Activated CD8-positive, alpha-beta T cell treated with anti-CD3 and anti-CD28 coated beads for 36 hours (primary cell): ENCODE results near the gene CRELD1. TPM values are rescaled to one million over a fixed set of nuclear protein-coding genes. Genes with fewer than 3 reads are reported as not detected.

ENCODE experiments used
- ATAC-seq: fragments of 200-7000 bp; cut with Tn5 transposase; one replicate; pipeline ENCODE4 v1.10.0; 2021; ENCODE audit warnings: mild to moderate bottlenecking, moderate library complexity
- CTCF ChIA-PET: fragments of 350-600 bp; sonication (Branson Sonifier 250); formaldehyde crosslinking; loops from one replicate; lab custom pipeline; 2021; ENCODE audit warnings: antibody characterized with exemption; lab: Charles Lee
- POLR2A ChIA-PET: fragments of 350-600 bp; sonication (Branson Sonifier 250); formaldehyde crosslinking; loops from one replicate; lab custom pipeline; 2021; ENCODE audit warnings: antibody characterized with exemption; lab: Charles Lee
- DNase-seq: peaks from one replicate; pipeline ENCODE4 v3.0.0-alpha.2; 2020
- H3K27ac Mint-ChIP-seq: one replicate; pipeline ENCODE4 v1.8.0; 2021; ENCODE audit warnings: mild to moderate bottlenecking, mixed read lengths
- H3K27me3 Mint-ChIP-seq: one replicate; pipeline ENCODE4 v1.8.0; 2021; ENCODE audit warnings: mixed read lengths
- H3K36me3 Mint-ChIP-seq: one replicate; pipeline ENCODE4 v1.8.0; 2021; ENCODE audit warnings: low read depth, mixed read lengths
- H3K4me1 Mint-ChIP-seq: one replicate; pipeline ENCODE4 v1.8.0; 2021; ENCODE audit warnings: low read depth, mixed read lengths
- H3K4me3 Mint-ChIP-seq: one replicate; pipeline ENCODE4 v1.8.0; 2021; ENCODE audit warnings: mild to moderate bottlenecking, moderate library complexity, mixed read lengths
- H3K9me3 Mint-ChIP-seq: one replicate; pipeline ENCODE4 v1.8.0; 2021; ENCODE audit warnings: mixed read lengths
- intact Hi-C: fragments of 100-400 bp; cut with micrococcal nuclease; formaldehyde crosslinking; loops from one replicate; pipeline ENCODE4 v1.10.0; 2022
- total RNA-seq, 2 experiments: library from RNA; stranded (reverse); gene quantifications; one replicate each; pipeline ENCODE4 v1.2.3, GENCODE V29; 2021
- TF ChIP-seq, protein P1 (sequence below): fragments of 200-600 bp; IDR thresholded peaks from one replicate; pipeline ENCODE4 v1.8.0; 2022; ENCODE audit warnings: antibody characterized with exemption, mild to moderate bottlenecking

CRELD1 gene
- total RNA-seq, 2 experiments from 2014 or later: 9.4 to 13.0 TPM

DNA sequence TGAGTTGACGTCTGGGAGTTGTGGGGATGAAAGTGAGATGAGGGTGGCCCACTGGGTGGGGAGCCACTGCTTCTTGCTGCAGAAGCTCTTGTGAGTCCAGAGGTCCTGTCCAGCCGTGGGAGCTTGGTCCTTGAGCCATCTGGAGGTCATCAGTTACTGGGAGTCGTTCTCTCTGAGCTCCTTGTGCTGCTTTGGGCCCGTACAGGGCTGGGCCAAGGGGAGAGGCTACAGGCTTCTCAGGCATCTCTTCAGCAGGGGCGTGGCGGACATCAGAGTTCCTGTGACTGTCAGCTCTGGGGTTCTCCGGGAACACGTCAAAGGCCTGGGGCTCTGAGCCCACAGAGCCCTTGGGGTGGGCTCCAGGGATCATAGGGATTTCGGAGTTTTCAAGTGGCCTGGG lies 16.0 kb downstream of the CRELD1 start:
- Mint-ChIP-seq H3K27ac (no peak overlapping the region), H3K27me3 (no peaks in the 10 kb centered on the region), H3K4me1 (peaks cover 18% of the 10 kb centered on the region), H3K9me3 (no peaks in the 10 kb centered on the region), H3K36me3 (peaks cover 3% of the 10 kb centered on the region), H3K4me3 (no peak overlapping the region)
- intact Hi-C loops: no loop called here
- POLR2A ChIA-PET: interaction anchor here (1.4 to 3.9 kb wide), 3 partner anchors 10 to 37 kb away, joined by 3 to 36 read pairs (median 4); partner anchors contain the start of genes CRELD1 and EMC3
- ATAC-seq (no peak), DNase-seq (no peak)
- CTCF ChIA-PET: interaction anchor here (0.7 to 3.9 kb wide), 4 partner anchors 14 to 37 kb away, joined by 3 to 11 read pairs (median 5); partner anchors contain the start of genes CRELD1 and EMC3
- TF ChIP-seq, protein P1, sequence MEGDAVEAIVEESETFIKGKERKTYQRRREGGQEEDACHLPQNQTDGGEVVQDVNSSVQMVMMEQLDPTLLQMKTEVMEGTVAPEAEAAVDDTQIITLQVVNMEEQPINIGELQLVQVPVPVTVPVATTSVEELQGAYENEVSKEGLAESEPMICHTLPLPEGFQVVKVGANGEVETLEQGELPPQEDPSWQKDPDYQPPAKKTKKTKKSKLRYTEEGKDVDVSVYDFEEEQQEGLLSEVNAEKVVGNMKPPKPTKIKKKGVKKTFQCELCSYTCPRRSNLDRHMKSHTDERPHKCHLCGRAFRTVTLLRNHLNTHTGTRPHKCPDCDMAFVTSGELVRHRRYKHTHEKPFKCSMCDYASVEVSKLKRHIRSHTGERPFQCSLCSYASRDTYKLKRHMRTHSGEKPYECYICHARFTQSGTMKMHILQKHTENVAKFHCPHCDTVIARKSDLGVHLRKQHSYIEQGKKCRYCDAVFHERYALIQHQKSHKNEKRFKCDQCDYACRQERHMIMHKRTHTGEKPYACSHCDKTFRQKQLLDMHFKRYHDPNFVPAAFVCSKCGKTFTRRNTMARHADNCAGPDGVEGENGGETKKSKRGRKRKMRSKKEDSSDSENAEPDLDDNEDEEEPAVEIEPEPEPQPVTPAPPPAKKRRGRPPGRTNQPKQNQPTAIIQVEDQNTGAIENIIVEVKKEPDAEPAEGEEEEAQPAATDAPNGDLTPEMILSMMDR: no peak

DNA sequence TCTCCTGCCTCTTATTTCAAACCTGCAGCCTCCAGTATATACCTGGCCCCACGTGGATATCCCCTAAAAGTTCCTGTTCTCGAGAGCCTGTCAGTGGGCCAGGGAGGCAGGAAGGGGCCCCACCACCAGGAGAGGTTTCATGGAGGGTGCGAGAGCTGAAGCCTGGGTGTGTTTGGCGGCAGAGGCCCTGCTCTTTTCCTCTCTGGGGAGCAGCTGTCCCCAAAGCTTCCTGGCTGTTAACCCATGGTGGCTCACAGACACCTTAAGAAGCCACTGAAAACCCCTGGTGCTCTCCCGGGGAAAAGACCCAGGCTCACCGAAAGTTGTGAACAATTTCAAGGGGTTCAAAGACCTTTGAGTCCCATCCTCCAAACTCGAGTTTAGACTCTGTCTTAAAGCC lies 17.5 kb downstream of the CRELD1 start:
- ChIA-PET POLR2A (interaction anchor here (0.6 to 3.9 kb wide), 7 partner anchors 13 to 178 kb away, joined by 3 to 36 read pairs (median 3); partner anchors contain the start of genes CRELD1, FANCD2 and IL17RE), CTCF (interaction anchor here (0.7 to 3.9 kb wide), 3 partner anchors 18 to 43 kb away, joined by 5 to 11 read pairs (median 5); partner anchors contain the start of gene CRELD1)
- peak overlapping the region; percentile 80 for H3K27ac Mint-ChIP-seq
- peaks cover 2% of the 10 kb centered on the region for H3K36me3 Mint-ChIP-seq
- intact Hi-C loops: no loop called here
- TF ChIP-seq, protein P1: no peak
- ATAC-seq (peak; percentile 35), DNase-seq (peak; percentile 56)
- H3K4me3 Mint-ChIP-seq: peak overlapping the region; percentile 84
- peaks cover 15% of the 10 kb centered on the region for H3K4me1 Mint-ChIP-seq
- H3K9me3 Mint-ChIP-seq: no peaks in the 10 kb centered on the region
- no peaks in the 10 kb centered on the region for H3K27me3 Mint-ChIP-seq

DNA sequence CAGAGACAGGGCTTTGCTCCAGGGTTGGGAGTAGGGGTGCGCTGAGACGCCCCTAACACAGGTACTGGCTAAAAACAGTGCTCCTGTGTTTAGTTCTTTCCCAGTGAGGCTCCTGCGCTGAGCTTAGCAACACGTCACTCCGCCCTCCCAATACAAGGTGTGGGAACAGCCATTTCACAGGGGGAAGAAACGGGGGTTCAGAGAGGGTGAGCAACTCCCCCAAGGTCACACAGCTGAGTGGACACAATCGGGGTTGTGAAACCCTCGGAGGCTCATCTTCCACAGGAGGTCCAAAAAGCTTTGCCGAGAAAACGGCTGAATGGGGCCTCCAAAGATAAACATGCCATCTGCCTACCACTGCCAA lies 17.9 kb downstream of the CRELD1 start:
- intact Hi-C loops: no loop called here
- TF ChIP-seq, protein P1: no peak
- Mint-ChIP-seq H3K36me3 (no peaks in the 10 kb centered on the region), H3K27me3 (no peaks in the 10 kb centered on the region), H3K27ac (peak overlapping the region; percentile 80), H3K4me3 (peak overlapping the region; percentile 84), H3K4me1 (peaks cover 13% of the 10 kb centered on the region), H3K9me3 (no peaks in the 10 kb centered on the region)
- ChIA-PET CTCF (interaction anchor here (0.7 to 3.9 kb wide), 4 partner anchors 19 to 42 kb away, joined by 5 to 11 read pairs (median 6); partner anchors contain the start of gene CRELD1), POLR2A (interaction anchor here (0.6 to 3.9 kb wide), 9 partner anchors 12 to 108 kb away, joined by 3 to 36 read pairs (median 3); partner anchors contain the start of genes CRELD1, FANCD2, IL17RE and RPUSD3)
- ATAC-seq (peak; percentile 32), DNase-seq (peak; percentile 29)

DNA sequence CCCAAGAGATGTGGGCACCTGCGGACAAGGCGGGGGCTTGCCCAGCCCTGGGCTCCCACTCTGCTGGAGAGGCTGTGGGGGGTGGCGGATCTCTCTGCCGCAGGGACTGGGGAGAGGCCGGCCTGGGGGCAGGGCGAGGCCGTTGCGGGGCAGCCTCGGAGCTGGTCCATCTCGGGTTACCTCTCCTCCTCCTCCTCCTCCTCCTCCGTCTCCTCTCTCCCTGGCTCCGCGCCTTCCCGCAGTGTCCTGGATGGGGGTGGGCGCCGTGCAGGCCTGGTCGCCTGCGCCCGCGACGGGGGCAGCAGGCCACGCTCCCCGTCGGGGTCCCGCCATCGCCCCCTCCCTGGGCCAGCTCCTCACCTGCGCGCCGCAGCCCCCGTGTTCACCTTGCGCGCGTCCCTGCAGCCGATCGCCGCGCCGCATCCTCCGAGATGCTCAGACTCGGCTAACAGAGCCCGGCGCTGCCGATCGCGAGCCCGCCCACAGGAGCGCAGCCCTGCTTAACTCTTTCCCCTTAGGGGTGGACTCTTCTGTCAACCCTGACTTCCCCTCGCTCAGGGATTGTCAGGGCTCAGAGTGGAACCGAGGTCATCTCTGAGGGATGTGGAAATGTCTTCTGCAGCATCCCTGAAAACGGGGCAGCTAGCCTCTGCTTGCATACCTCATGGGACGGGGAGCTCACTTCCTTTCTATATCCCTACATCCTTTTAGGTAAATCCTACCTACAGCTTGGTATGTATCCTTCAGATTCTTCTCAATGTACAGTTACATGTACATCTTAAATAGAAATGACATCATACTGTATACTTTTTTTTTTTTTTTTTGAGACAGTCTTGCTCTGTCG lies 18.6 kb downstream of the CRELD1 start, which contains the start of gene PRRT3:
Gene PRRT3 (minus strand): TSS at position 447 of the 844 bp plus-strand sequence. CDS start 2,293 bp downstream, outside the sequence.
- POLR2A ChIA-PET: interaction anchor here (0.6 to 3.9 kb wide), 9 partner anchors 12 to 109 kb away, joined by 3 to 36 read pairs (median 3); partner anchors contain the start of genes CRELD1, FANCD2, IL17RE and RPUSD3
- intact Hi-C loops: no loop called here
- Mint-ChIP-seq H3K4me3 (peak within 1 kb of the TSS; percentile 84), H3K4me1 (peaks cover 13% of the 10 kb centered on the region), H3K9me3 (no peaks in the 10 kb centered on the region), H3K27ac (peak within 1 kb of the TSS; percentile 80), H3K36me3 (no peaks in the 10 kb centered on the region), H3K27me3 (no peaks in the 10 kb centered on the region)
- TF ChIP-seq, protein P1: no peak
- CTCF ChIA-PET: interaction anchor here (1.2 to 1.6 kb wide), 4 partner anchors 19 to 125 kb away, joined by 3 to 7 read pairs (median 5); partner anchors contain the start of gene CRELD1
- DNase-seq (peak; percentile 81), ATAC-seq (peak; percentile 87)
